Colon (tissue), 2 donors: Measurements from ENCODE around the gene GADD45B.
"Not testable (repeated sequence)": the region's sequence is repeated elsewhere in the genome, so short reads cannot be mapped to it uniquely, and the experiment has no call there.

Source experiments
- FAIRE-seq: peaks from 2 replicates; lab custom pipeline; 2012; peaks lifted over from hg19 to GRCh38; lab: Jason Lieb, UNC
- donor health status: control.
- donor health status: control.

The GADD45B gene

GRCh38 chr19:2514981-2515518, 39.1 kb downstream of the GADD45B start:
- no peak for FAIRE-seq

- no peak for FAIRE-seq
Observed at GRCh38 chr19:2516727-2517126, 40.8 kb downstream of the GADD45B start.

GRCh38 chr19:2517881-2518601, 42.1 kb downstream of the GADD45B start:
- no peak for FAIRE-seq

- not testable (repeated sequence) for FAIRE-seq
Observed at GRCh38 chr19:2518856-2519255, 42.9 kb downstream of the GADD45B start.

- no peak for FAIRE-seq
Observed at GRCh38 chr19:2519482-2519881, 43.6 kb downstream of the GADD45B start.

GRCh38 chr19:2523630-2524311, 47.8 kb downstream of the GADD45B start:
- no peak for FAIRE-seq

- no peak for FAIRE-seq
Observed at GRCh38 chr19:2524361-2524839, 48.5 kb downstream of the GADD45B start.

- no peak for FAIRE-seq
Observed at GRCh38 chr19:2524840-2525723, 49.2 kb downstream of the GADD45B start.

GRCh38 chr19:2527171-2527570, 51.2 kb downstream of the GADD45B start:
- FAIRE-seq, result no peak

- no peak for FAIRE-seq
Observed at GRCh38 chr19:2527686-2528085, 51.8 kb downstream of the GADD45B start.
